NCI-H526 (cell line): ENCODE data around the gene FGF14.
A peak's percentile ranks its signal among the peaks of the same experiment; 100 is the strongest.
"Not testable (repeated sequence)": the region's sequence is repeated elsewhere in the genome, so short reads cannot be mapped to it uniquely, and the experiment has no call there.

Experiments
- DNase-seq, 2 experiments: peaks; one replicate each; lab custom pipeline; 2025; lab: John Stamatoyannopoulos, UW

The FGF14 gene

GRCh38 chr13:102195566-102196462 lies 206.0 kb downstream of the FGF14 start:
- no peak for DNase-seq

GRCh38 chr13:102192858-102193257 lies 209.0 kb downstream of the FGF14 start:
- no peak for DNase-seq

- DNase-seq: no peak
Measured at GRCh38 chr13:102191951-102192502, 209.8 kb downstream of the FGF14 start.

GRCh38 chr13:102190930-102191329 lies 210.9 kb downstream of the FGF14 start:
- no peak for DNase-seq

GRCh38 chr13:102187313-102187712 lies 214.5 kb downstream of the FGF14 start:
- DNase-seq: no peak

- no peak for DNase-seq
Measured at GRCh38 chr13:102185375-102185984, 216.4 kb downstream of the FGF14 start.

- no peak for DNase-seq
Measured at GRCh38 chr13:102183509-102184182, 218.2 kb downstream of the FGF14 start.

GRCh38 chr13:102182170-102182569 lies 219.7 kb downstream of the FGF14 start:
- no peak for DNase-seq

- no peak for DNase-seq
Measured at GRCh38 chr13:102177431-102177830, 224.4 kb downstream of the FGF14 start.

- no peak for DNase-seq
Measured at GRCh38 chr13:102176846-102177245, 225.0 kb downstream of the FGF14 start.

- DNase-seq: no peak
Measured at GRCh38 chr13:102172406-102172805, 229.4 kb downstream of the FGF14 start.

GRCh38 chr13:102170305-102170704 lies 231.5 kb downstream of the FGF14 start:
- DNase-seq: no peak

- no peak for DNase-seq
Measured at GRCh38 chr13:102169471-102170015, 232.3 kb downstream of the FGF14 start.

GRCh38 chr13:102152790-102153189 lies 249.1 kb downstream of the FGF14 start:
- DNase-seq: no peak

GRCh38 chr13:102147353-102147752 lies 254.5 kb downstream of the FGF14 start:
- DNase-seq: no peak

- no peak for DNase-seq
Measured at GRCh38 chr13:102145750-102146149, 256.1 kb downstream of the FGF14 start.

GRCh38 chr13:102142473-102142826 lies 259.4 kb downstream of the FGF14 start:
- no peak for DNase-seq

GRCh38 chr13:102141625-102142472 lies 260.0 kb downstream of the FGF14 start:
- DNase-seq: peak in 1 of 2 experiments; percentile 17

GRCh38 chr13:102139626-102140025 lies 262.2 kb downstream of the FGF14 start:
- no peak for DNase-seq

- DNase-seq: no peak
Measured at GRCh38 chr13:102138635-102139190, 263.1 kb downstream of the FGF14 start.

GRCh38 chr13:102137904-102138303 lies 263.9 kb downstream of the FGF14 start:
- DNase-seq: not testable (repeated sequence)
